GM12875 (cell line): ENCODE data around the gene PAIP2.

ENCODE experiments used
- H3K4me3 ChIP-seq: one replicate; pipeline ENCODE4 v1.5.1; 2011; ENCODE audit warnings: low read depth, low read length, control low read depth
- CTCF ChIP-seq: IDR thresholded peaks from 2 replicates; pipeline ENCODE4 v1.5.1; 2011; ENCODE audit warnings: low read depth, mild to moderate bottlenecking, control low read depth, inconsistent platforms, low read length, moderate library complexity, borderline replicate concordance; ENCODE audit not compliant: insufficient read depth

Gene PAIP2

DNA sequence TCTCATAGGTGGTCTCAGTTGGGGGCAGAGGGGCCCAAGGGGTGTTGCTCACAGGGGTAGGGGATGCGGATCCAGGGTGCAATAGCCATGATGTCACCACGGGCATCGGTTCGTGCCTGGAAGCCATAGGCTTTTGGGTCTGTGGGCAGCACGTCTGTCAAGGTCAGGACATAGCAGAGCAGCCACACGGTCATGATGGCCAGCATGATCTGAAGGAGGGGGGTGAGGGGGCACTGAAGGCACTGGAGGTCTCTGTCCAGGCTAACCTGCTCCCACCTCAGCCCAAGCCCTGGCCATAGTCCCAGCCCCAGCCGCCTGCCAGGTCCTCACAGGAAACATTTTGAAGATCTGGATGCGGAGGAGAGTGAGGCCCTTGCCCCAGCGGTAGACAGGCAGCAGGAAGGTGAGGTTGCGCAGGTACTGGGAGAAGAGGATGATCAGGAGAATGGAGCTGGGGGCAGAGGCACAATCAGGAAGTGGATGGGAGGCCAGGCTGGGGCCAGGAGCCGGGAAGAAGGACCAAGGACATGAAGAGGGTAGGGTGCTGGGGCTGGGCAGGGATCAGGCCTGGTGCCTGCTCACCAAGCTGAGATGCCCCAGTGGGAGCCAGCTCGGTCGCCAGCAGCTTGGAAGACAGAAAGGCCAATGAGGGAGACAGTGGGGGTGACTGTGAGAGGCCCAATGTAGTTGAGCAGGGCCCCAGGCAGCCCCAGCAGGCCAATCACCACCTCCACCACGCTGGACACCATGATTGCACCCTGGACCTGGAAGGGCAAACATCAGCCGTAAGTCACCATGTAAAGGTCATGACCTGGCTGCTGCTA is 38.2 kb downstream of the PAIP2 start:
- no peak for TF ChIP-seq CTCF
- H3K4me3 ChIP-seq = no peak overlapping the region

GRCh38 chr5:139381837-139382761 is 40.4 kb downstream of the PAIP2 start:
- no peak overlapping the region for H3K4me3 ChIP-seq

GRCh38 chr5:139382807-139383206 is 41.2 kb downstream of the PAIP2 start:
- TF ChIP-seq CTCF = no peak
- no peak overlapping the region for H3K4me3 ChIP-seq

More at GRCh38 chr5:139381837-139382761, 40.4 kb downstream of the PAIP2 start:
- no peak for TF ChIP-seq CTCF

DNA sequence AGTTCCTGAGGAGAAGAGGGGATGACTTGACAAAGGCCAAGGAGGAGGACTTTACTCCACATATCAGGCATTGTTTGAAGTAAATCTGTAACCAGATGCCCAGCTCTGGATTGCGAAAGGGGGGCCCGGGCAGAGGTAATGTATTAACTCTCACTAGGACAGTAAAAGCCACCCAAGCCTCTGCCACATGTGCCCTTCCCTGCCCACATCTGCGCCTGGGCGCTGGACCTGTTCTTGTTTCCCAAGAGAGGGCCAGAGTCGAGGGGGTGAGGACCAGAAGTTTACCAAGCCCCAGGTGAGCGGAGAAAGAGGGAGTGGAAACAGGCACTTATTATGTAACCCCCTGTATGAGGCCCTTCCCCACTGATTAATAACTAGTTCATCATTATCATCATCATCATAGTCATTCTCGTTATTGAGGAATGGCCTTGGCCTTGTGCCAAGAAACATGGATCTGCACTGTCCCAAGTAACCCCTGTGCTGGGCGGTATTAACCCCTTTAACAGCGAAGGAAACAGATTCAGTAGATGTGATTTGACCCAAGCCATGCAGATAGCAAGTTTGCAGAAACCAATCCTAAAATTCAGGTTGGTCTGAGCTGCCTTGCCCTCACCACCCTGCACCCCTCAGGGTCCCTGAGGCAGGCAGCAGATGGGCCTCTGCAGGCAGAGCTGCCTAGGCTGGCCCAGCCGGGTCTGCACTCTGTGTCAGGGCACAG is 41.8 kb downstream of the PAIP2 start, which contains the start of gene SLC23A1:
Gene SLC23A1 (minus strand): TSS at position 23 of the 718 bp plus-strand sequence. CDS start 44 bp downstream, outside the sequence.
- H3K4me3 ChIP-seq = no peak within 1 kb of the TSS
- no peak for TF ChIP-seq CTCF

GRCh38 chr5:139383993-139384590 is 42.4 kb downstream of the PAIP2 start:
- no peak for TF ChIP-seq CTCF
- H3K4me3 ChIP-seq = no peak overlapping the region

- TF ChIP-seq CTCF = no peak
- no peak overlapping the region for H3K4me3 ChIP-seq
These were observed 43.0 kb downstream of the PAIP2 start for GRCh38 chr5:139384591-139385051.
